Thoracic aorta (tissue), 2 donors: ENCODE results near the gene TNK2. TPM values are rescaled to one million over a fixed set of nuclear protein-coding genes. Genes with fewer than 3 reads are reported as not detected.

Experiments
- ATAC-seq: fragments of 150-250 bp; one replicate; pipeline ENCODE4 v1.8.0; 2017; ENCODE audit warnings: low read depth; ENCODE audit not compliant: insufficient number of reproducible peaks, low FRiP score
- DNase-seq: peaks from one replicate; pipeline ENCODE4 v3.0.0-alpha.2; 2020; ENCODE audit warnings: low spot score
- H3K27ac ChIP-seq, 2 donors: fragments of 200-600 bp; sonication (generic); 1 replicate in 1 of 2; 2 replicates in 1 of 2; pipeline ENCODE4 v1.5.1; 2016; ENCODE audit warnings: mild to moderate bottlenecking in 2 of 2, moderate library complexity in 2 of 2
- H3K27me3 ChIP-seq: fragments of 200-600 bp; sonication (generic); replicated peaks from 2 replicates; pipeline ENCODE4 v1.6.0; 2016; ENCODE audit warnings: mild to moderate bottlenecking; ENCODE audit not compliant: insufficient read depth
- H3K36me3 ChIP-seq: fragments of 200-600 bp; sonication (generic); one replicate; pipeline ENCODE4 v1.5.1; 2016
- H3K4me1 ChIP-seq, 2 donors: fragments of 200-600 bp; sonication (generic); 1 replicate in 1 of 2; 2 replicates in 1 of 2; pipeline versions ENCODE4 v1.5.1 to v1.6.0; 2016; ENCODE audit warnings: low read depth in 2 of 2, mild to moderate bottlenecking in 1 of 2; ENCODE audit not compliant: control insufficient read depth in 1 of 2
- H3K4me3 ChIP-seq: fragments of 200-600 bp; sonication (generic); 2 replicates; pipeline ENCODE4 v1.5.1; 2016; ENCODE audit warnings: mild to moderate bottlenecking
- H3K9me3 ChIP-seq: fragments of 200-600 bp; sonication (generic); 2 replicates; pipeline ENCODE4 v1.5.1; 2016
- CTCF ChIP-seq: fragments of 200-600 bp; sonication (generic); IDR thresholded peaks from one replicate; pipeline ENCODE4 v1.5.1; 2019; ENCODE audit warnings: antibody characterized with exemption
- total RNA-seq, 2 donors: library from RNA; depleted of rRNA; stranded (reverse); fragments of >200 nt; gene quantifications; one replicate each; pipeline versions ENCODE4 v1.1.0 to v1.2.3, GENCODE V29; 2016

TNK2 gene
- total RNA-seq, 2 donors from 2014 or later: 38.9 to 69.8 TPM

GRCh38 chr3:195893044-195893395 lies 15.3 kb downstream of the TNK2 start:
- peak overlapping the region; percentile 88 to 91 for H3K27ac ChIP-seq
- H3K36me3 ChIP-seq: peaks cover 3% of the 10 kb centered on the region
- DNase-seq (no peak), ATAC-seq (no peak)
- TF ChIP-seq CTCF: no peak
- H3K9me3 ChIP-seq: no peaks in the 10 kb centered on the region
- H3K4me3 ChIP-seq: peak overlapping the region; percentile 69
- H3K27me3 ChIP-seq: no peaks in the 10 kb centered on the region
- H3K4me1 ChIP-seq: peaks cover 42 to 69% of the 10 kb centered on the region in 2 donors

GRCh38 chr3:195892105-195893043 lies 16.0 kb downstream of the TNK2 start:
- Histone ChIP-seq H3K27me3 (no peaks in the 10 kb centered on the region), H3K36me3 (peaks cover 3% of the 10 kb centered on the region), H3K4me1 (peaks cover 42 to 67% of the 10 kb centered on the region in 2 donors), H3K9me3 (no peaks in the 10 kb centered on the region), H3K27ac (peak overlapping the region; percentile 88 to 91), H3K4me3 (peak overlapping the region; percentile 69)
- TF ChIP-seq CTCF: no peak
- peak; percentile 32 for ATAC-seq
- DNase-seq: peak; percentile 56

- Histone ChIP-seq H3K36me3 (peaks cover 3% of the 10 kb centered on the region), H3K27ac (no peak overlapping the region), H3K27me3 (no peaks in the 10 kb centered on the region), H3K9me3 (no peaks in the 10 kb centered on the region), H3K4me1 (peaks cover 36 to 61% of the 10 kb centered on the region in 2 donors), H3K4me3 (peak overlapping the region; percentile 69)
- DNase-seq: no peak
- ATAC-seq: no peak
- TF ChIP-seq CTCF: no peak
Measured at GRCh38 chr3:195891431-195892104, 16.8 kb downstream of the TNK2 start.

- no peak for ATAC-seq
- DNase-seq: no peak
- Histone ChIP-seq H3K4me3 (peak overlapping the region; percentile 9), H3K4me1 (peaks cover 32 to 65% of the 10 kb centered on the region in 2 donors), H3K27me3 (no peaks in the 10 kb centered on the region), H3K36me3 (peaks cover 3% of the 10 kb centered on the region), H3K9me3 (no peaks in the 10 kb centered on the region), H3K27ac (no peak overlapping the region)
- no peak for TF ChIP-seq CTCF
Measured at GRCh38 chr3:195889870-195890295, 18.5 kb downstream of the TNK2 start.
